GM12873 (cell line): ENCODE data around the gene TACC2.

Source experiments
- CTCF ChIP-seq: IDR thresholded peaks from 2 replicates; pipeline ENCODE4 v1.5.1; 2012; ENCODE audit warnings: low read depth, mild to moderate bottlenecking, moderate library complexity, low read length, control low read depth; ENCODE audit not compliant: insufficient read depth; ENCODE audit errors: missing control alignments

TACC2 gene

GRCh38 chr10:122168598-122169394, 179.8 kb downstream of the TACC2 start:
- no peak for TF ChIP-seq CTCF

DNA sequence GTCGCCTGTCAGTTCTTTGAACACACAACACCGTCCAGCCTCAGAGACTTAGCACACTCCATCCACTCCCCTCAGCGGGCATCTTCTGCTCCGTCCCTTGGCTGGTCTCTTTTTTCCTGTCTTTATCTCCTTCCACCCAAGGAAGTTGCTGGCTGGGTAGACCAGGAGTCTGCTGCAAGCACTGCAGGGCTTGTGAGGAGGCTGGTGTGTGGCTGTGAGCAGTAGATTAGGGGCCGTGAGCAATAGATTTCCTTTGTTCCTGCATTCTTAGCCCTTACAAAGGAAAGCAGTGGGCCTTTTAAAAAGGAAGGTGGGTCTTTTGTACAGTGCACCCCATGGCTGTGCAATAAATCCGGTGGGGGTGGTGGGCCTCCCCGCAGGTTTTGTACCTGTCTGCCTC, 181.8 kb downstream of the TACC2 start:
- no peak for TF ChIP-seq CTCF

- no peak for TF ChIP-seq CTCF
Observed at GRCh38 chr10:122171302-122172075, 182.5 kb downstream of the TACC2 start.

GRCh38 chr10:122172361-122173008, 183.5 kb downstream of the TACC2 start:
- TF ChIP-seq CTCF = no peak

DNA sequence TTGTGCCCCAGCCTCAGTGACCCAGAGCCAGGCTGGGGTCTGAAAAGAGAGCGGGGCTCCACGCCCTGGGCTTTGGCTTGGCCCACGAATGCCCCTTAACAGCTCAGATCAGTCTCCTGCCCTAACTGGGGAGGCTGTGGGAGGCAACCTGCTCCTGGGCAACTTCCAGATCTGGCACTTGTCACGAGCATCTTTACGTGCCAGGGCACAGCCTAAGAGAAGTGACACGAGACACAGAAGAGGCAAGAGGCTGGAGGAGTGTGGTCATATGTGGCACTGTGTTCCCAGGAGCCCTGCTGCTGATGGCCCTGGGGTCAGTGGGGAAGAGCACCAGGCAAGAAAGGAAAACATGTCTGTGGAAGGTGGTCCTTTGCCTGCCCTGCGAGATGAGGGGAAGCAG, 184.4 kb downstream of the TACC2 start:
- no peak for TF ChIP-seq CTCF

DNA sequence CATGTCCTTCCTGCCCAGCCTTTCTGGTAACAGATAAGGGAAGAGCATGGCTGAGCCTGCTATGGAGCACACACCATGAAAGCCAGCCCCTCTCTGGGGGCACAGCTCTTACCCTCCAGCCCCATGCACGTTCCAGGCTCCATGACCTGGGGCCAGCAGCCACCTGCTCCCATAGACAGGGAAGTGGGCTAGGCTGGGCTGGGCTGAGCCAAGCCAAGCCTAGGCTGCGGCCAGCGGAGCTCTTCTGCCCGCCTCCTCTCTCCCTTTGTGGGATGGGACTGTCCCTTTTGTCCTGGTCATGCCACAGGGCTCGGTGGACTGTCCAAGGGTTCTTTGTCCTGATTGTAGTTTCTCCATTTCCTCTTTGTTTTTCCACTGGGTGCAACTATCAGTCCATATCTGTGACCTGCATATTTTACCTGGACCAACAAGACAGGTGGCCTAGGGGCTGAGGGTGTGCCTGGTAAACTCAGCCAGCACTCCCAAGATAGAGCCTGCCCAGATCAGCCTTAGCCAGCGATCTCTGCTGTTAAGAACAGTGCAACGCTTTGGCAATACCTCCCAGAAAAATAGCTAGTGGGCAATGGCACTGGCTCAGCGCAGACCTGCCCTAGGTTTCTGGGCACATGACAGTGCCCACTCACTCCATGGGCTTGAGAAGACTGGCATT, 184.9 kb downstream of the TACC2 start:
- no peak for TF ChIP-seq CTCF
